Stimulated activated naive CD4-positive, alpha-beta T cell (primary cell): ENCODE results near the gene JAG2.

Experiments used
- DNase-seq, 6 experiments: peaks; one replicate each; lab custom pipeline; 2025; lab: John Stamatoyannopoulos, UW

Gene JAG2

DNA sequence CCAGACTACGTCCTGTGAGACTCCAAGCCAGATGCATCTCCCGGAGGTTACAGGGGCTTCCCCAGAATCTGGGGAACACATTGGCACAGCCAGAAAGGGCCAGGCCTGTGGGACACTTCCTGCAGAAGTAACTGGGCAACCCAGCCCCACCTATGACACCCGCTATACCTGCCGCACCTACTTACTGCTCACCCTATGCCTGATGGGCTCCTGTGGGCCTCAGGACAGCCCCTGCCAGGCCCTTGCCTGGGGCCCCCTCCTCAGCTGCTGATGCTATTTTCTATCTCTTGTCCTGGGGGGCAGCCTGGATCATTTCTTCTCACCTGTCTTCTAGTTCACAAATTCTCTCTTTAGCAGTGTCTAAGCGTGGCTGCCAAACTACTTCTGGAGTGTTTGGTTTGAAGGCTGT lies 28.7 kb downstream of the JAG2 start:
- DNase-seq = no peak

DNA sequence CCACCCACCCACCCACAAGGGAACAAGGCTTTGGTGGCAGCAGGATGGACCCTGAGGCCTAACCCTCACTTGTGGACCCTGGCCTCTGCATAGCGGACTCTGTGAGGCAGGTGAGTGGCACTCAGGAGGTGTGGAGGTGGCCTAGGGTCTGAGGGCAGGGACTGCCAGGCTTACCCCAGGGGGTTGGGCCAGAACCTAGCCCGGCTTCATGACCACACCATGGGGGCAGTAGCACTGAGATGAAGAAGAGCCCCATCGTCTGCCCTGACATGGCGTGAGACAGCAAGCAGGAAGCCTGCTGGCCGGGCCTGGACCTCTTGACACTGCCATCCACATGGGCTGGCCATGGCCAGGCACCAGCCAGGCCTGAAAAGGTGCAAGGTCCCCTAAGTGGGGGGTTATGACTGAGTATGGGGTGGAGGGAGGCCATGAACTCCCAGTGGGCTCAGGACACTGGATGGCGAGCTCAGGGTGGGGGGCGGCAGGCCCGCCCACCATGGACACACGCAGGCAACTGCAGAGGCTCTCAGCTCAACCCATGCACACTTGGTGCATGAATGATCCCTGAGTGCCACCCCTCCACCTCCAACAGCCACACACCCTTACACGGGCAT lies 29.3 kb downstream of the JAG2 start:
- no peak for DNase-seq

DNA sequence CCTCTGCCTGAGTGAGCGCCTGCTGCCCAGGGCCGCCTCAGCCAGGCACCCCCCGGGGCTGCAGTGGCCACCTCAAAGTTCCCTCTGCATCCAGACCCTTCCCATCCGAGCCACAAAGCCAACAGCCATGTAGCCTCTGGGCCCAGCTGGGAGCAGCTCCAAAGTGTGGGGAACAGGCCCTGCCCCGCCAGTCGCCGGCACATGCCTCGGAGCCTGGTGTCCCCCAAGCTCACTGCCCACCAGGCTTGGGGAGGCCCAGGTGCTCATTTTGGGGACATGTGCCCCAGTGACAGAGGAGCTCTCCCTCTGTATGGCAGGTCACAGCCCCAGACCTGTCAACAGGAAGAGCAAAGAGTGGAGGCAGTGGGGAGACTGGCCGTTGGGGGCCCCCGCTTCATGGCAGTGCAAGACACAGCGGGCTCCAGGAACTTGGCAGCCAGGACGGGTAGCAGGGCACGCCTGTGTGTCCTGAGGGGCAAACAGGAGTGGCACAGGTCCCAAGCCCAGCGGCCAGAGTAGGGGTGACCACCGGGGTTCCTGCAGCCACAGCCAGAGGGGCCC lies 29.9 kb downstream of the JAG2 start:
- no peak for DNase-seq

DNA sequence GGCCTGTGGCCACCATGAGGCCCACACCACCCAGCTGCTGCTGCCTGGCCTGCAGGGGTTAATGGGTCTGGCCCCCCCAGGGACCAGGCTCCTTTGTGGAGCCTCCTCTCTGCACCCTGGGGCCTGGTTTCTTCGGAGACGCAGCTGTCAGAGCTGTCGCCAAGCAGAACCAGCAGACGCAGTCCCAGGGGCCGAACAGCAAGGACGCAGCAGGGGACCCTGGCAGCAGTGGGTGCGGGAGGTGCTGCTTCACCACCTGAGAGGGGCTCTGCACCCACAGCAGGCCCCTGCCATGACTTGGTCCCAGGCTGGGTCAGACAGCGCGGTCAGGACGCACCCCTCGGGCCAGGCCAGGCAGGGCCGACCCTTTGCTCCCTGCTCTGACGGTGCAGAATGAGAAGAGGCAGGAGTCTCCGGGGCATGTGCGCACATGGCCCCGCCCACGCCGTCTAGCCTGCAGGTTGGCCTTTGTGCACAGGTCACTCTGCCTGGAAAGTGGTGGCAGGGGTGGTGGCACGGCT lies 30.5 kb downstream of the JAG2 start:
- DNase-seq = no peak

DNA sequence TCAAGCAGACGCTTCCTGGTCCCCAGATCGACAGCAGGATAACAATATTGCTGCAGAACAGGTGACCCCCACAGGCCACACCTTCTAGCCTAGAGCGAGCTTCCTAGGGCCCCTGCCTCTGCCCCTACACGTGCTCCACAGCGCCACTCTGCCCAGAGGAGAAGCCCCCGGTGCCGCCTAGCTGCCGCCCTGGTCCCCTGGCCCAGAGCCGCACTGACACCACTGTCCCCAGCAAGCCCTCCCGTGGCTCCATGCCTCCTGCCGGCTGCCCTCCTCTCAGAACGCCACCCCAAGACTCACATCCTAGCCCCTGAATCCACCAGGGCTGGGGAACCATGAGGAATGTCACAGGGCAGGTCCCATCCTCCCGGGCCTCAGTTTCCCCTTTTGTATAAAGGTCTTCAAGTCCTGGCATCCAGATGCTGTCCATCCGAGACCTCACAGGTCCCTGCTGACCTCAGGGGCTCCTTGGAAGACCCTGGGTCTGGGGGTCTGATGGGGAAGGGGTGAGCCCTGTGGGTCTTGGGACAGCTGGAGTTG lies 31.0 kb downstream of the JAG2 start:
- no peak for DNase-seq

DNA sequence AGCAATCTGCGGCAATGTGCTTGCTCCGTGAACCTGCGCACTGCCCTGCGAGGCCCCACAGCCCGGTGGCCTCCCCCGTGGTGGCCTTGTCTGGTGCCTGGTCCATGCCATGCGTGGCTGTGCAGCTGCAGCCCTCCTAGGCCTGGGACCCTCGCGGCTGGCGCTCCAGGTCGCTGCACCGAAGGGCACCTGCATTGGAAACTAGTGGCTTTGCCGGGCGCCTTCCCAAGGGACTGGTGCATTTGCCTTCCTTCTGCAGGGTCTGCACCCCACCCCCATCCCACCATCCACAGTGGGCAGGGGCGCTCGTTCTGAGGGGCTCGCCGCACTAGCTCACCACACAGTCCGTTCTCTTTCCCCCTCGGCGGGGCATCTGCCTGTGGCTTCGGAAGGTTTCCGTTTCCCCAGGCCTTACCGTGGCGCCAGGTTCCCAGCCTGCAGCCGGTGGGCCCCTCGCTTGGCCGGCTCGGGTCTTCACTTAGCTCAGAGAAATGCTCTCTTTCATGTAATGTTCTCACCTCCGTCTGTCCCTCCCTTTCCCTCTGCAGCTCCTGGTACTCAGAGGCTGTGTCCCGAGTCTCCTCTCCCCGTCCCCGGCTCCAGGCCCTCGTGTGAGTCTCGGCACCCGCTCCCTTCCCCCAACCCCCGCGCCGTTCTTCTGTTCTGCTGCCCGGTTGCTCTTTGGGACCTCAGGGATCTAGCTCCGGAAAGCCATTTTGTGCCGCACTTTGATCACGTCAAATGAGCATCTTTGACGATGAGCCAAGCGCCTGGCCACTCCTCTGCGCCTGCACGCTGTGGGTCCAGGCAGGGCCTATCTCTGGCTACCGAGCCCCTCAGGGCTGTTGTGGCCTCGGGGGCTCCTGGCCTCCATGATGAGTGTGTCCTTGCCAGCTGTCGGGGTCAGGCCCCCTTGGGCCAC lies 31.9 kb downstream of the JAG2 start:
- no peak for DNase-seq

DNA sequence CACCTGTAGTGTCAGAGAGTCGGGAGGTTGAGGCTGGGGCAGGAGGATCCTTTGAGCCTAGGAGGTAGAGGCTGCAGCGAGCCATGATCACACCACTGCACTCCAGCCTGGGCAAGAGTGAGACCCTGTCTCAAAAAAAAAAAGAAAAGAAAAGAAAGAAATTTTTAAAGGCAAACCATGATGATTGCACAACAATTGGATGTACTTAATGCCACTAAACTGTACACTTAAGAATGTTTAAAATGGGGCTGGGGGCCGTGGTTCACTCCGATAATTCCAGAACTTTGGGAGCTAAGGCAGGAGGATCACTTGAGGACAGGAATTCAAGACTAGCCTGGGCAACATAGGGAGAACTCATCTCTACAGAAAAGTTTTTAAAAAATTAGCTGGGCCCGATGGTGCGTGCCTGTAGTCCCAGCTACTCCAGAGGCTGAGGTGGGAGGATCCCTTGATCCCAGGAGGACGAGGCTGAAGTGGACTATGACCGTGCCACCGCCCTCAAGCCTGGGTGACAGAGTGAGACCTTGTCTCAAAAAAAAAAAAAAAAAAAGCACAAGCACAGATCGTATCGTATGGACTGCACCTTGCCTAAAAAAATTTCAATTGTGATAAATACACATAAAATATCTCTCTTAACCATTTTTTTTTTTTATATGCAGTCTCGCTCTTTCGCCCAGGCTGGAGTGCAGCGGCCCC lies 32.7 kb downstream of the JAG2 start:
- no peak for DNase-seq

DNA sequence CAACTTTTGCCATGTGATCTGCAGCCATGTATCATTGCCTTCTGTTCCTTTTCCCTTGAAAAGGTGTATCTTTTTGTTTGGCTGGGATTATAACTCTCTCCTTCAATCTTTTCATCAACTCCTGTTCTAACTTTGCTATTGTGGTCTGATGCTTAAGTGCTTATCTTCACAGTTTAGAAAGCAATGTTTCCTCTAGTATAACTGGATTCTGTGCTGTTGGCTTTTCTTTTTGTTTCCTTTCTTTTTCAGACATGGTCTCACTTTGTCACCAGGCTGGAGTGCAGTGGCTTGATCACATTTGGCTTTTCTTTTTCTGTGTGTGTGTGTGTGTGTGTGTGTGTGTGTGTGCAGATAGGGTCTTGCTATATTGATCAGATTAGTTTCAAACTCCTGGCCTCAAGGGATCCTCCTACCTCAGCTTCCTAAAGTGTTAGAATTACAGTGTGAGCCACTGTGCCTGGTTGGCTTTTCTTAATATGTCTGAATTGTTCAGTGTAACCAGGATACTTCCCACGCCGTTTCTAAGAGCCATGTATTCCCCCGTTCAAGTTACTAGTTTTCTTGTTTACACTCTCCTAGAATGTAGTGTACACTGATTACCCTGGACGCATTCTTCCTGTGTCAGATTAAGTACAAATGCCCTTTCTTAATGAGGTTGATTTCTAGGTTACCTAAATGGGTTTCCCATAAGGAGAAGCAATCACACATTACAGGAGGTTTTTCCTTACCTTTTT lies 35.5 kb downstream of the JAG2 start:
- no peak for DNase-seq

DNA sequence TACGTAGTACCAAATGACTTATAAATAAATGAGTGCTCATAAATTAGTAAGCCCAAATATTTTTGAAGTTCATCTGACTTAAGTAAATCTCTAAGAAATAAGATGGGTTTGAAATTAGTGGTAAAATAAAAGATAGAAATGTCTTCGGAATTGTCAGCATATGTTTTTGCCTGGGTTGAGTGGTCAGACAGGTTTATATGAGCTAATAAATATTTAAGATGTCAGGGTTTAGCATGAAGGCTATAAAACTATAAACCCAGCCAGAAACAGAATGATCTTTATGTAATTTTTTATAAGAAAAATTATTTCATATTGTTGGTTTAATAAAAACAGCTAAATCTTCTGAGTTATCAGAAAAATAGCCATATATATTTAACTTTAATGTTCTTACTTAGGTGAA lies 37.3 kb downstream of the JAG2 start:
- DNase-seq = no peak

DNA sequence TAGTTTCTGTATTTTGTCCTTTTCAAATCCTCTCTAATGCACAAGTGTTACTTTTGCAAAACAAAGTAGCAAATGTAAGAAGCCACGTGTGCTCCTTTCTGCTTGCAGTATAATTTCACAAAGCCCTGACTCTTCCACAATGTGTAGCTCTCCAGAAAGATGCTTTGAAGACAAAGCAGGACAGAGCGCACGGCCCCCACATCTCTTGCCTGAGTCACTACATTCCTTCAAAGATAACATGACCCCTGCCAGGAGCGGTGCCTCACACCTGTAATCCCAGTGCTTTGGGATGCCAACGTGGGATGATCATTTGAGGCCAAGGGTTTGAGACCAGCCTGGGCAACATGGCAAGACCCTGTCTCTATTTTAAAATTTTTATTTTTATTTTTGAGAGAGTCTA lies 40.5 kb downstream of the JAG2 start:
- DNase-seq = no peak

DNA sequence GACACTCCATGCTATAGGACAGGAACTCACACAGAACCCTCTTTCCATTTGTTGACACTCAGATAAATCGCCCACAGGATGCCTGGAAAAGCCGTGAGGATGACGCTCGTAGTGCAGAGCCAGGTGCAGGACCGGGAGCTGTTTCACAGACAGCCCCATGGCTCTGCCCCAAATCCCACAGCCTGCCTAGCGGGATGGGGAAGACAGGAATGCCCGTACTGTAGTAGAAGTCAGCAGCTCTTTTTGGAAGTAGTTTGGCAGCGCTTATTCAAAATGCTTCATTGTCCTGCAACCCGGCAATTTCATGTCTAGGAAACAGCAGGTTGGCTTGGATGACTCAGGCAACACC lies 41.6 kb downstream of the JAG2 start:
- DNase-seq = no peak

DNA sequence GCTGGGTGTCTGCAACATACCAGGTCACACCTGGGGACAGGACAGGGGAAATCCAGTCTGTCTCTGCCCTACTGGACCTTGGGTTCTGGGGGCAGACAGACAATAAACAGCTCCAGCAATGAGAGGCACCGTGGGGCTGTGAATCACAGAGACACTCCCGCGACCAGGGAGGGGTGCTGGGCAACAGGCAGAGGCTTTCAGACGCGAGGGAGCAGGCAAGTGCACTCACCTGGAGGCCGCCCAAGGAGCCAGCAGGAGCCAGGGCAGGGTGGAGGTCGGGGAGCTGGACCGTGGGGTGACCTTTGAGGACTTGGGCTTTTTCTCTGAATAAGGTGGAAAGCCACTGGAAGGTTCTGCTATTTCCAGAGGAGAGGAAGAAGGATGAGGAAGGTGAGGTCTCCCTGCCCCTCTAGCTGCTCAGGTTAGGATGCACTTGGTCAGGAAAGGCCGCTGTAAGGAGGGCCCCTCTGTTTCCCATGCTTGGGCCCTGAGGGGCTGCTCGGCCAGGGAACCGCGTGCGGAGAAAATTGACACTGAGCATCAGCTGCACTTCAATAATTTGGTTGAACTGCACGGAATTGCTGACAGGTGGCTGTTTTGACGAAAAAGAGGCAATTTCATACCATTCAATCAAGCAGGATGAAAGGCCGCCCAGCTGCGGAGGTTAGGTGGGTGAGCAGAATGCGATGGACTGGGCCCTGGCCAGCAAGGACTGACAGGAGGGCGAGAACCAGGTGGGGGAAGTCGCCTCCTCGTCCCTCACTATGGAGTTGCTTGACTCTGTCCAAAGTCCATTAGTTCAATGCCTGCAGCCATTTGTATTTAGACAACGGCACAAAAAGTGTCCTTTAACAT lies 42.2 kb downstream of the JAG2 start:
- no peak for DNase-seq

DNA sequence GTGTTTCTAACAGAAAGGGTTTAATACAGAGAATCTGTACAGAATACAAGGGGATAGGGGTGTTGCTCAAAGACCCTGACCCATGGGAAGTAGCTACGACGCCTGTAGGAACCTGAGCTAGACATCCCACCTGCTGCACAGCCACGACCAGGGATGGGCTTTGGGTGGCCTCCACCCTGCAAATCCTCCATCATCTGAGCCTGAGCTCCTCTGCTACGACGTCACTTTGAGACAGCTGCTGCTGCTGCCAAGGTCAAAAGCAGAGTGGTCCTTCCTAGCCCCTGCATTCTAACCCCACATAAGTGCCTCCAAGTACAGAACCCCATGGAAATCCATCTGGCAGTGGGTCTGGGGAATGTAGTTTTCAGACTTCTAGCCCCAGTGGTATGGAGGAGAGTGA lies 43.8 kb downstream of the JAG2 start:
- no peak for DNase-seq

DNA sequence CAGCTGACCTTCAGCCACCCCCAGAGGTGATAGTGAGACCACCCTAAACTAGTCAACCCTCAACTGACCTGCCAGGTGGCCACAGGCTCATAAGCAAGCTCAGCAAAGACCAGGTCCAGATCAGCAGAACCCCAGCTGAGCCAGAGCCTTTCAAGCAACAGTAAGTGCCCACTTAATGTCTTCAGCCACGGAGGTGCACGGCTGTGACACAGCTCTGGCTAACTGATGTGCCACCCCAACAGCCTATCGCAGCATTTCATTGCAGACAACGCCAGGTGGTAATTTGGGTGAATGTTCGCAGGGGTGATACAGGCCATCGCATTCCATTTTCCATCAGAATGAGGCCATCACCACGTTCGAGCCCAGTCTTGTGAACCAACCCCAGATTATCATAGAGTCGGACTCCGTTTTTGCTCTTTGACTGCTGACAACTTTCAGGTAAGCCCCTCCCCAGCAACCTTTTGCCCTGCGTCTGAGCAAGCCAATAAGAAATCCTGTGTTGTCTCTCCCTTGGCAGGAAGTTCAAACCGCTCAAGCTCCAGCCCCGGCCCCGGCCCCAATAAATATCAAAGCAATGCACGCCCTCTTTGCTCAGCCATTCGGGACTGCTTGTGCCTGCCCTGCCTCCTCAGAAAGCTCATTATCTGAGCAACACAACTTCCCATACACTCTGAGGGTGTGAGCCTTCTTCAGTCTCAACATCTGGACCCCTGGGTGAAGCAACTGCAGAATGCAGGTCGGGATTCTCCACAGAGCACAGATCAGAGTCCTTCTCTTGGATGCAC lies 44.4 kb downstream of the JAG2 start:
- no peak for DNase-seq

DNA sequence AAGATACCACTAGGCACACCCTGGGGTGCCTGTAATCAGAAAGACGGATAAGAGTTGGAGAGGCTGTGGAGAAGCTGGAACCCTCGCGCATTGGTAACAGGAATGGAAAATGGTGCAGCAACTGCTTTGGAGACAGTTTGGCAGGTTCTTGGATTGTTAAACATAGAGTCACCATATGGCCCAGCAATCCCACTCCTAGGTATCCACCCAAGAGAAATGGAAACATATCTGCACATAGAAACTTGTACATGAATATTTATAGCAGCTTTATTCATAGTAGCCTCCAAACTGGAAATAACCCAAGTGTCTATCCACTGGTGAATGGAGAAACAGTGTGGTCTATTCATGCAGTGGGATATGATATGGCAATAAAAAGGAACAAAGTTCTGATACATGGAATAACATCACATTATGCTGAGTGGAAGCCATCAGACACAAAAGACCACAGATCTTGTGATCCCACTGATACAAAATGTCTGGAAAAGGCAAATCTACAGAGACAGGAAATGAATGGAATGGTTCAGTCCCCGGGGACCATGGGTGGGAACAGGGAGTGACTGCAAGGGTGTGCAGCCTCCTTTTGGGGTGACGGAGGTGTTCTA lies 45.4 kb downstream of the JAG2 start:
- no peak for DNase-seq

DNA sequence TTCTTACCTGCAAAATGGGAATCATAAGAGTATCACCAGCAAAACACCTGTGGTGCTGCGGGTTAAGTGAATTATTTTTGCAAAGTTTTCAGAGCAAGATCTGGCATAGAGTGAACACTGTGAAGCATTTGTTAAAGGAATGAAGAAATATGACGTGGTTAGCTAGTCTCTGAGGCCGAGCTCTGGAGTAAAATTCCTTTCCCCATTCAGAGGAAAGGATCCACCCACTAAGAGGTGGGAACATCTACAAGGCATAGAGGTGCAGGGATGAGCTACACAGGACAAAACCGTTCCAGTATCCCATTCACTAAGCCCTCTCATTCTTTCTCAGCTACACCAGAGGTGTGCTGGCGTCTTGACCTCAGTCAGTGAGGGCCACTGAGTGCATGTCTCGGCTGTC lies 48.5 kb downstream of the JAG2 start:
- DNase-seq = no peak

DNA sequence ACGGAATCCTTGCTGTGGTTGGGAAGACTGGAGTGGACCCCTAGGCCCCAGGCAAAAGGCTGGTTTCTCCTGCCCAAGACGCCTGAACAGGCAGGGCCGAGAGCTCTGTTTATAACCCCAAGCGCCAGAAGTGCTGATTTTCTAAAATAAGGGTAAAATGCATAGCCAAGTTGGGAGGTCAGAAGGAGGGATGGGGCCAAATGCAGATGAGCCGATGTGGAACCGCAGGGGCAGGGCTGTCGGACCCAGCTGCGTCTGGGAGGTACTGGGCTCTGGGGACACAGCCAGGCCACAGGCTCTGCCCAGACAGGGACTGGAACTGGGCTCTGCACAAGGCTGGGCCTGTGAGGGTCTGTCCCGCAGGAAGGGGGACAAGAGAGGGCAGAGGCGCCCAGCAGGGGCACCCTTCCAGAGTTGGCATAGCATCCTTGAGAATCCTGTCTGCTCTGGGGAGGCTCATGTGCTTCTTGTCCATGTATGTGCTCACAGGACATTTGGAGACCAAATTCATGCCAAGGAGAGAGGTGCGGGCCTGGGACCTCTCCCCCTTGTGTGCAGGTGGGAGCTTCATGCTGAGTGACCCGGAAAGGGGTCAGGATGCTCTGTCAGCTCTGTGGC lies 49.1 kb downstream of the JAG2 start:
- no peak for DNase-seq

DNA sequence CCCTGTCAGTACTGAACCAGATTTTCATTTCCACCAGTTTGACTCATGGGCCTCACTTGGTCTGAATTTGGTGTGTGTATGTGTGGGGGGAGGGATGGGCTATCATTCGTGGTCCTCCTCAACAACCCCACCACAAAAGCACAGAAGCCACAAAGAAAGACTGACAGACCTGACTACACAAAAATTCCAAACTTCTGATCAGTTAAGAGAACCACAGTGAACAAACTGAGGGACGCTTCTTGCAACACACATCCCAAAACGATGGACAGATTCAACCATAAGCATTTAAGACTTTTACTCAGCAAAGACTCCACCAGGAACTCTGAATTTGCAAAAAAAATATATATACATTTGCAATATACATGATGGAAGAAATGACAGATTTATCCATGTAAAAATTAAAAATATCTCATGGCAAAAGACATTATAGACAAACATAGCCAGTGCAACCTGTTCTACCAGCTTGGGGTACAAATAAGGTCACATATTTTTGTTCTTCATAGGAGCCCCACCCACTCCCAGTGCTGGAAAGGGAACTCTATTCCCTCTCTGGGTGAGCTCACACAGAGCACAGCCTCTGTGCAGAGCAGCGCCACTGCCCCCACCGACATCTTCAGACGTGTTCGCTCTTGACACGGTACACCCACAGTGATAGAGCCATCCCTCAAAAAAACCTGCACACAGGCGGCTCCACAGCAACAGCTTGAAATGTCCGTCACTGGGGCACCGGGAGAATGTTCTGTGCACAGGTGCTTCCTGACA lies 49.7 kb downstream of the JAG2 start:
- DNase-seq = no peak
